GM11168 (cell line): ENCODE measurements around the gene BCAP31.
"Not testable (repeated sequence)": the region's sequence is repeated elsewhere in the genome, so short reads cannot be mapped to it uniquely, and the experiment has no call there.

Source experiments
- in situ Hi-C: fragments of 300-500 bp; cut with MboI; formaldehyde crosslinking; loops from one replicate; pipeline ENCODE4 v1.12.0; 2022; ENCODE audit warnings: low sequenced_read_pairs; ENCODE audit not compliant: unreplicated experiment

The BCAP31 gene

GRCh38 chrX:153696986-153697722 lies 27.0 kb downstream of the BCAP31 start:
- in situ Hi-C loops = not testable (repeated sequence)

- in situ Hi-C loops = not testable (repeated sequence)
Measured at GRCh38 chrX:153696538-153696937, 27.6 kb downstream of the BCAP31 start.

- in situ Hi-C loops = no loop called here
Measured at GRCh38 chrX:153696100-153696499, 28.1 kb downstream of the BCAP31 start.

DNA sequence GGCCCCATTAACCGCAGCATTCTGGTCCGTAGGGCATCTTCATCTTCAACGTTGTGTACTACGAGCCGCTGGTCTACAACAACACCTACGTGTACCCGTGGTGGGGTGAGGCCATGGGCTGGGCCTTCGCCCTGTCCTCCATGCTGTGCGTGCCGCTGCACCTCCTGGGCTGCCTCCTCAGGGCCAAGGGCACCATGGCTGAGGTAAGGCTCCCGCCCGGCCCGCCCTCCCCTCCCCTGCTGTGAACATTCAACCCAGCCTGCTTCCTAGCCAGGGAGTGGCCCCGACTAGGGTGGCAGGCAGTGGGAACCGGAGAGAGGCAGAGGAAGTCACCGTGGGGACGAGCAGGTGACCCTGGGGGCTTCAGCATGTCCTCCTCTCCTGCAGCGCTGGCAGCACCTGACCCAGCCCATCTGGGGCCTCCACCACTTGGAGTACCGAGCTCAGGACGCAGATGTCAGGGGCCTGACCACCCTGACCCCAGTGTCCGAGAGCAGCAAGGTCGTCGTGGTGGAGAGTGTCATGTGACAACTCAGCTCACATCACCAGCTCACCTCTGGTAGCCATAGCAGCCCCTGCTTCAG lies 29.4 kb downstream of the BCAP31 start:
- in situ Hi-C loops = no loop called here

GRCh38 chrX:153694256-153694655 lies 29.9 kb downstream of the BCAP31 start:
- in situ Hi-C loops = not testable (repeated sequence)

DNA sequence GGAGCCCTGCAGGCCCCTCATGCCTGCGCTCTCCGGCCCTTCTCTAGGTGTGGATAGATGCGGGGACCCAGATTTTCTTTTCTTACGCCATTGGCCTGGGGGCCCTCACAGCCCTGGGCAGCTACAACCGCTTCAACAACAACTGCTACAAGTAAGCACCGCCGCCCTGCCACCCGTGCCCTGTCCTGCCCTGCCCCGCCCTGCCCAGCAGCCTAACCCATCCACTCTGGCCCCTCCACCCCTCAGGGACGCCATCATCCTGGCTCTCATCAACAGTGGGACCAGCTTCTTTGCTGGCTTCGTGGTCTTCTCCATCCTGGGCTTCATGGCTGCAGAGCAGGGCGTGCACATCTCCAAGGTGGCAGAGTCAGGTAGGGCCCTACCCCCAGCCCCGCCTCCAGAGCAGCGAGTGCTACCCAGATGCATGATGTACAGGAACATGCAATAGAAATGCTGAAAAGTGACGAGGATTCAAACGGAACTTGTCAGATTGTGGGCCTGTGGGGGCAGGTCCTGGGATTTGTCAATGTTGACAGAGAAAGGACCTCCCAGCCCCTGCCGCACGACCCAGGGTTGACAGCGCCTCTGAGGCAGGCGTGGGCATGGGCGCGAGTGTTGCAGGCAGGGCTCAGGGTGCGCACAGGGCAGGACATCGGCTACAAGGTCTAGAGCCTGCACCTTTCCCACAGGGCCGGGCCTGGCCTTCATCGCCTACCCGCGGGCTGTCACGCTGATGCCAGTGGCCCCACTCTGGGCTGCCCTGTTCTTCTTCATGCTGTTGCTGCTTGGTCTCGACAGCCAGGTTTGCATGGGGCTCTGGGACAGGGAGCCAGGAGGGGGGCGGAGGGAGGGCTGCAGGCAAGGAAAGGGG lies 30.7 kb downstream of the BCAP31 start:
- in situ Hi-C loops = no loop called here

DNA sequence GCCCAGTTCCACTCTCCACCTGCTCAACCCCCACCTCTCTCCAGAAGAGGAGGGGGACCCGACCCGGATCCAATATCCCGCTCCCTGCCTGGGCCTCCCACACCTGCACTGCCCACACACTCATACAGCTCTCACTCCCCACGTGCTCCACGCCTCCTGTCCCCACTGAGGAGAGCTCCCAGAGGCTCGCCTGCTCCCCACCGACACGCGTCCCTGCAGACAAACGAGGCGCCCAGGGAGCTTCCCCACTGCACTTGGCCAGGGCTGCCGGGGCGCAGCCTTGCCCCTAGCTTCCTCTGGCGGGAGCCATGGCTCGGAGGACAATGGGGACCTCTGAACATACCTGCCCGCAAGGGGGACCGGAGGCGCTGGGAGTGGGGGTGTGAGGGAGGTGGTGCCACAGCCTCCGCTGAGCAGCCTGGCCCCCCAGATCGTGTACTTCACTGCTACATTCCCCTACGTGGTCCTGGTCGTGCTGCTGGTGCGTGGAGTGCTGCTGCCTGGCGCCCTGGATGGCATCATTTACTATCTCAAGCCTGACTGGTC lies 31.5 kb downstream of the BCAP31 start:
- in situ Hi-C loops = no loop called here

- in situ Hi-C loops = no loop called here
Measured at GRCh38 chrX:153692003-153692402, 32.2 kb downstream of the BCAP31 start.

GRCh38 chrX:153691032-153691827 lies 33.0 kb downstream of the BCAP31 start:
- in situ Hi-C loops = not testable (repeated sequence)

DNA sequence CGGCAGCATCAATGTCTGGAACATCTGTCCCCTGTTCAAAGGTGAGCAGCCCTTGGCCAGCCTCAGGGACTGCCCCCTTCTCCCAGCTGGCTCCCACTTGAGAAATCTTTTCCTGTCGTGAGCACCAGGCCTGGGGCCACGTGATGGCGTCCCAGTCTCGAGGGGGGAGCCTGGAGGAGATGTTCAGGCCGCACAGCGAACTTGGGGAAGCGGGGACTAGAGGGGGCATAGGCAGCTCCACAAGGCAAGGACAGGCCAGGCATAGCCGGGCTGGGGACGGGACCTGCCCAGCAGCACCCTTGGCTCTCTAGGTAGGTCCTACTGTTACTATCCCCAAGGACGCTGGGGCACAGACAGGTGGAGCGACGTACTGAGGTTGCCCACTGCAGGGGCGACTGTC lies 33.7 kb downstream of the BCAP31 start:
- in situ Hi-C loops = no loop called here

DNA sequence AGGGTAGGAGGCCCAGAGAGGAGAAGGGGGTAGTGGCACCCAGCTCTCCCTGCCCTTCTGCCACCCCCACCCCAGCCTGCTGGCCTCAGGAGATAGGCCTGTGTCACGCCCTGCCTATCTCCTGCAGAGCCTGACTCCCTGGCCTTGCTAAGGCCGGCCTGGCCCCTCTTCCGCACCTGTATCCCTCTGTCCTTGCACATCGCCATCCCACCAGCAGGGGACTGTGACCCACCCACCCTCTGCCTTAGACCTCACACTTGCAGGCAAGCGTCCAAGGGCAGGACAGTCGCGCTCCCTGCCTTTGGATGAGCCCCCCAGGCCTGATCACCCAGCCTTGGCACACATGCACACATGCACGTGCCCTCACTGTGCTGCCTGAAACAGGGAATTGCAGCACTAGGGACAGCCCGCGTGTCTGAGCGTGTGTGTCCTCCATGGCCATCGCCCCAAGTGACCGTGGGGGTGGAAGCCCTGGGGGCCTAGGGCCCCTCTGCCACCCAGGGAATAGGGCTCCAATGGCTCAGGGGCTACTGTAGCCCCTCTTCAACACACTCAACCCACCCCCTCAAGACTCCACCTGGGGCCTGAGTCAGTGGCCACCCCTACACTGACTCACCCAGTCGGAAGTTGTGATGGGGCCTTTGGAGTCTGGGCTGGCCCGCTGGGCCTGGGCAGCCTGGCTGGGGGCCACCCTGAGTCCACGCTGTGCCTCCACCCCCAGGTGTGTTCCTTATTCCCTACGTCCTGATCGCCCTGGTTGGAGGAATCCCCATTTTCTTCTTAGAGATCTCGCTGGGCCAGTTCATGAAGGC lies 34.3 kb downstream of the BCAP31 start:
- in situ Hi-C loops = no loop called here

DNA sequence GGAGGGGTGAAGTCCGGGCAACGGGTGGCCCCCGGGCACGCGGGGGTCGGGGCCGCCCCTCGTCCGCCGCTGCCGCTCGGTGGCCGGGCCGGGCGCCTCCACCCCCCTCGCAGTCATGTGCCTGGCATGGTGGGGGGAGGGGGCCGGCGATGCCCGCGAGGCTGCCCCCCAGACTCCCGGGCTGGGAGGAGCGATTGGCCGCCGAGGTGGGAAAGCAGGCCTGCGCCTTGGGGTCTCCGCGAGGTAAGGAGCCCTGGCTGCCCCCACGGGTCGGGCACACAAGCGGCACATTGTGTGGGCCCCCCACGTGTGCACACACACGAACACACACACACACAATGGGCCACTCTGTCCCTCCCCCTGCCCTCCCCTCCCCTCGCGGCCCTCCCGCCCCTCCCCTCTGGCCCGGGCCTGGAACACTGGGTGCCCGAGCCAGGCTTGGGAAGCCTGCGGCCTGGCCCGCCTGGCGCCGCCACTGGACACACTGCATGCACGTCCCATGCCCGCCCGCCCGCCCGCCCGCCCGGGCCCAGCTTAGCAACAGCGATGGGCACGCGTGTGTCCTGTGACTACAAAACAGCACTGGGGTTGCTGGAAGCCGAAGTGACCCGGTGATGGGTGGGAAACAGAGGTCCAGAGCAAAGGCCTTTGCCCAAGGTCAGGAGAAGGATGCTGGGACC lies 35.1 kb downstream of the BCAP31 start:
- in situ Hi-C loops = no loop called here

DNA sequence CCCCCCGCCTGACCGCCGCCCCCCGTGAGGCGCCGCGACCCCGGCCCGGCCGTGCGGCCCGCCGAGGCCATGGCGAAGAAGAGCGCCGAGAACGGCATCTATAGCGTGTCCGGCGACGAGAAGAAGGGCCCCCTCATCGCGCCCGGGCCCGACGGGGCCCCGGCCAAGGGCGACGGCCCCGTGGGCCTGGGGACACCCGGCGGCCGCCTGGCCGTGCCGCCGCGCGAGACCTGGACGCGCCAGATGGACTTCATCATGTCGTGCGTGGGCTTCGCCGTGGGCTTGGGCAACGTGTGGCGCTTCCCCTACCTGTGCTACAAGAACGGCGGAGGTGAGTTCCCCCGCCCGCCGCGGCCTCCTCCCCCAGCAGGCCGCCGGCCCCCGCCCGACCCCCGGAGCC lies 35.7 kb downstream of the BCAP31 start:
- in situ Hi-C loops = no loop called here

- in situ Hi-C loops = no loop called here
Measured at GRCh38 chrX:153688071-153688470, 36.1 kb downstream of the BCAP31 start.

- in situ Hi-C loops = no loop called here
Measured at GRCh38 chrX:153687121-153688039, 36.8 kb downstream of the BCAP31 start, which contains the start of gene SLC6A8. SLC6A8 (plus strand) TSS chrX:153687926; CDS start chrX:153688575, 649 bp downstream.

DNA sequence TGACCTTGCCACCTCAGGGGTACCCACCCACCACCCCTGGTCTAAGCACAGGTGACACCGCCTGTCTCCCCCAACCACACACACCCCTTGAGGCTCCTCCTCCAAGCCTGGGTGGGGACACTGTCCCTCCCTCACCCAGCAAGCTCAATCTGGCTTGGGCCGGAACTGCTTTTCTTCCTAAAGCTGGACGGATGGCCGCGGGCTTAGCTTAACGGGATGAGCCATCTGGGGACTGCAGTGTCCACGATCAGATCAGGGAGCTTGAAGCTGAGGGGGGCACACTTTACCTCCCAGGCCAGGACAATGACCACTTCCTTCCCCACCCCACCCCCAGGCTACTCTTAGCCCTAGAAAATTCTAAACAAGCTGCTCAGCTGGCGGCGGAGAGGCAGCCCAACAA lies 37.5 kb downstream of the BCAP31 start:
- in situ Hi-C loops = no loop called here
